Measurements from ENCODE around the gene PAX7.

GRCh38 chr1:18792747-18793146, 162.1 kb downstream of the PAX7 start:
- no peak for TF ChIP-seq CTCF (conservative IDR thresholded peaks at IDR 0.05 in 1 of 2, IDR thresholded peaks at IDR 0.05 in 1 of 2; ENCODE audit: extremely low read depth in 1 of 2, insufficient read depth in 1 of 2, low read depth in 1 of 2, low read length in 2 of 2)
- TF ChIP-seq EZH2 (IDR thresholded peaks at IDR 0.05; ENCODE audit: borderline replicate concordance, low read length) = no peak

Measured in mammary epithelial cell (primary cell).